Liver (tissue), 9 donors: ENCODE measurements around the gene PSMD5. TPM values are rescaled to one million over a fixed set of nuclear protein-coding genes. Genes with fewer than 3 reads are reported as not detected.
A peak's percentile ranks its signal among the peaks of the same experiment; 100 is the strongest.

Experiments
- DNase-seq: peaks from one replicate; pipeline ENCODE4 v3.0.0-alpha.2; 2017; ENCODE audit warnings: low spot score
- H3K27ac ChIP-seq, 2 donors: one replicate each; pipeline ENCODE4 v1.7.0; 2013; ENCODE audit warnings: inconsistent platforms in 2 of 2, low read length in 2 of 2, control low read depth in 1 of 2, low read depth in 1 of 2, mild to moderate bottlenecking in 1 of 2
- H3K27me3 ChIP-seq, 4 donors: one replicate each; pipeline versions ENCODE4 v1.6.1 to v1.7.0; 2013; ENCODE audit warnings: low read length in 3 of 4, inconsistent platforms in 1 of 4, mild to moderate bottlenecking in 1 of 4, moderate library complexity in 1 of 4; ENCODE audit not compliant: control insufficient read depth in 4 of 4, insufficient read depth in 4 of 4
- H3K36me3 ChIP-seq, 4 donors: one replicate each; pipeline versions ENCODE4 v1.6.1 to v1.7.0; 2013; ENCODE audit warnings: low read length in 3 of 4, mild to moderate bottlenecking in 3 of 4, low read depth in 1 of 4, moderate library complexity in 1 of 4; ENCODE audit not compliant: control insufficient read depth in 4 of 4, insufficient read depth in 3 of 4
- H3K4me1 ChIP-seq, 4 donors: one replicate each; pipeline versions ENCODE4 v1.6.1 to v1.7.0; 2013; ENCODE audit warnings: low read length in 3 of 4, mild to moderate bottlenecking in 3 of 4, moderate library complexity in 1 of 4; ENCODE audit not compliant: control insufficient read depth in 4 of 4, insufficient read depth in 4 of 4
- H3K4me3 ChIP-seq, 3 donors: one replicate each; pipeline versions ENCODE4 v1.6.1 to v1.7.0; 2013; ENCODE audit warnings: low read length in 3 of 3, control low read depth in 1 of 3, low read depth in 1 of 3, mild to moderate bottlenecking in 1 of 3
- H3K9ac ChIP-seq, 2 donors: one replicate each; pipeline ENCODE4 v1.7.0; 2013; ENCODE audit warnings: low read length in 2 of 2, mild to moderate bottlenecking in 2 of 2, moderate library complexity in 2 of 2, control low read depth in 1 of 2, low read depth in 1 of 2
- H3K9me3 ChIP-seq, 4 donors: one replicate each; pipeline versions ENCODE4 v1.6.1 to v1.7.0; 2013; ENCODE audit warnings: low read length in 3 of 4; ENCODE audit not compliant: control insufficient read depth in 4 of 4
- ATF3 ChIP-seq: IDR thresholded peaks from 2 replicates; pipeline ENCODE4 v1.6.1; 2016; ENCODE audit warnings: antibody characterized with exemption
- CTCF ChIP-seq: fragments of 150-350 bp; IDR thresholded peaks from 2 replicates; pipeline ENCODE4 v1.5.1; 2017; ENCODE audit warnings: improper control_type of control experiment, low read depth, low read length; ENCODE audit not compliant: missing input control
- EGR1 ChIP-seq, 2 donors: IDR thresholded peaks; 2 replicates each; pipeline ENCODE4 v1.6.1; 2016 to 2018; ENCODE audit warnings: antibody characterized with exemption in 2 of 2, low read depth in 2 of 2
- GABPA ChIP-seq, 2 donors: IDR thresholded peaks in 1 of 2; conservative IDR thresholded peaks in 1 of 2; 2 replicates each; pipeline ENCODE4 v1.6.1; 2016; ENCODE audit warnings: antibody characterized with exemption in 2 of 2, mild to moderate bottlenecking in 1 of 2, moderate library complexity in 1 of 2
- HNF4A ChIP-seq, 2 donors: conservative IDR thresholded peaks; 2 replicates each; pipeline ENCODE4 v1.6.1; 2016; ENCODE audit warnings: antibody characterized with exemption in 2 of 2, mild to moderate bottlenecking in 2 of 2
- NR2F2 ChIP-seq: IDR thresholded peaks from 2 replicates; pipeline ENCODE4 v1.6.1; 2016; ENCODE audit warnings: antibody characterized with exemption
- RAD21 ChIP-seq, 2 donors: IDR thresholded peaks; 2 replicates each; pipeline ENCODE4 v1.6.1; 2016; ENCODE audit warnings: antibody characterized with exemption in 2 of 2, mild to moderate bottlenecking in 2 of 2
- REST ChIP-seq: IDR thresholded peaks from 2 replicates; pipeline ENCODE4 v1.6.1; 2016; ENCODE audit warnings: antibody characterized with exemption, mild to moderate bottlenecking
- RXRA ChIP-seq, 2 donors: IDR thresholded peaks; 2 replicates each; pipeline ENCODE4 v1.6.1; 2017 to 2018; ENCODE audit warnings: antibody characterized with exemption in 2 of 2, mild to moderate bottlenecking in 1 of 2
- SP1 ChIP-seq: IDR thresholded peaks from 2 replicates; pipeline ENCODE4 v1.6.1; 2018; ENCODE audit warnings: antibody characterized with exemption, mild to moderate bottlenecking
- YY1 ChIP-seq: IDR thresholded peaks from 2 replicates; pipeline ENCODE4 v1.6.1; 2016; ENCODE audit warnings: antibody characterized with exemption, mild to moderate bottlenecking
- ZBTB33 ChIP-seq: IDR thresholded peaks from 2 replicates; pipeline ENCODE4 v1.6.1; 2016; ENCODE audit warnings: antibody characterized with exemption
- WGBS: extraction: QIAGEN DNeasy Blood & Tissue Kit; methylation state at CpG from one replicate; pipeline ENCODE4 v1.1.7; 2013; 5-methylcytosine and 5-hydroxymethylcytosine counted together
- polyA plus RNA-seq, 2 donors: library from polyadenylated mRNA; stranded (reverse) in 1 of 2; unstranded in 1 of 2; fragments of 200-250 nt in 1 of 2; fragments of >200 nt in 1 of 2; fragmentation: Nextera tagmentation in 1 of 2; extraction: Ambion mirVana in 1 of 2; gene quantifications; one replicate each; pipeline versions ENCODE4 v1.2.1 to v1.2.3, GENCODE V29; 2013 to 2015
- total RNA-seq, 2 donors: library from RNA; depleted of rRNA; stranded (reverse); fragments of >200 nt; gene quantifications; one replicate each; pipeline ENCODE4 v1.2.3, GENCODE V29; 2014
- donor health status: healthy.
- donor health status: healthy.
- donor health status: healthy.
- donor health status: healthy.
- donor health status: healthy.

PSMD5 gene
- total and polyA plus RNA-seq, 4 donors, result 10.9 to 19.1 (median 16.0) TPM

GRCh38 chr9:120868676-120869359 lies 26.1 kb upstream of the PSMD5 start:
- 3% methylated on average over 52 of the region's 52 CpGs for WGBS
- H3K4me3 ChIP-seq, result peak overlapping the region; percentile 73 to 82 (median 80)
- TF ChIP-seq EGR1 (IDR thresholded peaks at IDR 0.05; ENCODE audit: low read depth in 2 of 2), result no peak
- no peak for TF ChIP-seq REST
- TF ChIP-seq NR2F2, result no peak
- TF ChIP-seq GABPA (IDR thresholded peaks at IDR 0.05 in 1 of 2, conservative IDR thresholded peaks at IDR 0.05 in 1 of 2), result peak in 1 of 2 donors; percentile 65
- no peak for TF ChIP-seq ATF3
- peak in 1 of 2 donors; percentile 37 for TF ChIP-seq RXRA (IDR thresholded peaks at IDR 0.05)
- TF ChIP-seq RAD21 (IDR thresholded peaks at IDR 0.05), result peak; percentile 48 to 57
- TF ChIP-seq SP1, result peak; percentile 81
- TF ChIP-seq YY1, result peak; percentile 49
- peak; percentile 32 to 39 for TF ChIP-seq HNF4A (conservative IDR thresholded peaks at IDR 0.05)
- TF ChIP-seq ZBTB33, result no peak
- peaks cover 0 to under 1% (median 0%) of the 10 kb centered on the region in 4 donors for H3K36me3 ChIP-seq
- DNase-seq, result peak; percentile 100
- peak overlapping the region; percentile 60 to 71 for H3K27ac ChIP-seq
- H3K27me3 ChIP-seq, result no peaks in the 10 kb centered on the region
- no peaks in the 10 kb centered on the region for H3K9me3 ChIP-seq
- H3K9ac ChIP-seq, result peak overlapping the region in 1 of 2 donors; percentile 50
- peaks cover 0 to 16% (median 7%) of the 10 kb centered on the region in 4 donors for H3K4me1 ChIP-seq

- Histone ChIP-seq H3K9me3 (no peaks in the 10 kb centered on the region), H3K27me3 (no peaks in the 10 kb centered on the region), H3K4me3 (peak overlapping the region; percentile 33 to 42 (median 41)), H3K9ac (no peak overlapping the region), H3K27ac (peak overlapping the region; percentile 58 to 69), H3K36me3 (peaks cover 0 to 2% (median 0%) of the 10 kb centered on the region in 4 donors), H3K4me1 (peaks cover 0 to 16% (median 7%) of the 10 kb centered on the region in 4 donors)
- TF ChIP-seq CTCF, result no peak
- peak in 1 of 2 donors; percentile 37 for TF ChIP-seq RAD21 (IDR thresholded peaks at IDR 0.05)
- no peak for DNase-seq
- 21% methylated on average over 11 of the region's 11 CpGs for WGBS
Measured at GRCh38 chr9:120868339-120868675, 25.6 kb upstream of the PSMD5 start.
